HUES6 (cell line): ENCODE measurements around the gene FREM3.

ENCODE experiments used
- H3K27ac ChIP-seq: 2 replicates; pipeline ENCODE4 v1.7.0; 2013; ENCODE audit warnings: low read depth, mild to moderate bottlenecking, low read length, inconsistent platforms
- H3K27me3 ChIP-seq: 2 replicates; pipeline ENCODE4 v1.6.1; 2013; ENCODE audit warnings: low read length; ENCODE audit not compliant: control insufficient read depth, insufficient read depth
- H3K36me3 ChIP-seq: 2 replicates; pipeline ENCODE4 v1.6.1; 2013; ENCODE audit warnings: low read length; ENCODE audit not compliant: control insufficient read depth, insufficient read depth
- H3K4me1 ChIP-seq: 2 replicates; pipeline ENCODE4 v1.6.1; 2013; ENCODE audit warnings: low read length; ENCODE audit not compliant: control insufficient read depth, insufficient read depth
- H3K4me3 ChIP-seq: 2 replicates; pipeline ENCODE4 v1.5.1; 2013; ENCODE audit warnings: low read depth, low read length
- H3K9ac ChIP-seq: one replicate; pipeline ENCODE4 v1.6.1; 2013; ENCODE audit warnings: mild to moderate bottlenecking, low read length
- H3K9me3 ChIP-seq: 2 replicates; pipeline ENCODE4 v1.6.1; 2013; ENCODE audit warnings: low read depth, low read length; ENCODE audit not compliant: control insufficient read depth, insufficient read depth

The FREM3 gene

DNA sequence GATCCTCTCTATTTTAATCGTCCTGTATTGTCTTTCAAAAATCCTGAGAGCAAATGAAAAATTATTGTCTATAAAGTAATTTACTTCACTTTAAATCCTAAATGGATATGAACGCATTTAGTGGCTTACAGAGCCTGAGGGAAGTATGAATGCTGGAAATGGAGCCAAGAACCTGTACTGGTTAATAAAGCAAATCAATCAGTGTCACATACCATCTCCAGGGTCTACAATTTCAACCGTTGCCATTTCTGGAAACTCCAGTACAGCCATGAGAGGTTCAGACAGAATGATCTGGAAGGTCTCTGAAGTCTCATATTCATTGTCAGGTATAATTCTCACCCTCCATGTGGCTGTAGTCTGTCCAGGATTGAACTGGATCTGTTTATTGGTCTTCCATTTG, 76.6 kb downstream of the FREM3 start:
- Histone ChIP-seq H3K4me1 (no peaks in the 10 kb centered on the region), H3K27me3 (no peaks in the 10 kb centered on the region; the same call in 1 of the 2 replicates), H3K4me3 (no peak overlapping the region), H3K27ac (no peak overlapping the region), H3K9me3 (no peaks in the 10 kb centered on the region), H3K9ac (no peak overlapping the region), H3K36me3 (no peaks in the 10 kb centered on the region)

DNA sequence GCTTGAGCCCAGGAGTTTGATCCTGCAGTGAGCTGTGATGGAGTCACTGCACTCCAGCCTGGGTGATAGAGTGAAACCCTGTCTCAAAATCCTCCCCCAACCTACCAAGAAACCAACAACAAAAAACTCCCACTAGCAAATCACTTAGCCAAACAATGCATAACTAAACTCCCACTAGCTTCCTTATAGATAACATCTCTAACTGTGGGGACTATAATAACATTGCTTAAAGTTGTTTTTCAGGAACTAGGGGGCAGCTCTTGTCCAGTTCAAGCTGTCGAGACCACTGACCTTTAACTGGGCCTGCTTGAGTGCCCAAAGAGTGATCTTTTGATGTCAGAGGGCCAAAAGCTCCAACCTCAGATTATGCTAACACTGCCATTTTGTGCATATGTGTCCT, 81.7 kb downstream of the FREM3 start:
- no peaks in the 10 kb centered on the region for H3K36me3 ChIP-seq
- no peaks in the 10 kb centered on the region for H3K9me3 ChIP-seq
- H3K27ac ChIP-seq = no peak overlapping the region
- H3K4me1 ChIP-seq = no peaks in the 10 kb centered on the region
- no peak overlapping the region for H3K4me3 ChIP-seq
- no peaks in the 10 kb centered on the region for H3K27me3 ChIP-seq
- H3K9ac ChIP-seq = no peak overlapping the region

- no peaks in the 10 kb centered on the region for H3K4me1 ChIP-seq
- no peak overlapping the region for H3K27ac ChIP-seq
- H3K27me3 ChIP-seq = no peaks in the 10 kb centered on the region
- no peak overlapping the region for H3K4me3 ChIP-seq
- no peak overlapping the region for H3K9ac ChIP-seq
- no peaks in the 10 kb centered on the region for H3K36me3 ChIP-seq
- no peaks in the 10 kb centered on the region for H3K9me3 ChIP-seq
Measured at GRCh38 chr4:143617994-143618679, 82.3 kb downstream of the FREM3 start.

DNA sequence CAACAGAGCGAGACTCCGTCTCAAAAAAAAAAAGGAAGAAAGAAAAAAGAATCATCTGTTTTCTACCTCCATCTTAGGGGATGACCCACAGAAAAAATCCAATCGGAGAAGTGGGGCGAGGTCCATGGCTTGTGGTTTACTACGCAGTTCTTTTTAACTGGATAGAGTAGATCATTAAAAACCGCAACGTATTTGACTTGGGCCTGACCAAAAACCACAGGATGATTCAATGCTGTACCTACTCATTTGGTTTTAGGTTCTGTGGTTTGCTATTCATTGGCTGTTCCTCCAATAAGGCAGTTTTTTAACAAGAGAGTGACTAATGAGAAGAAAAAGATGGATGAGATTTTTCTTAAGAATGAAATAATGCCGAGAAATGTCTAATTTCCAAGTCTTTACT, 83.7 kb downstream of the FREM3 start:
- Histone ChIP-seq H3K9me3 (no peaks in the 10 kb centered on the region), H3K36me3 (no peaks in the 10 kb centered on the region), H3K4me1 (no peaks in the 10 kb centered on the region), H3K4me3 (no peak overlapping the region), H3K9ac (no peak overlapping the region), H3K27me3 (no peaks in the 10 kb centered on the region), H3K27ac (no peak overlapping the region)

GRCh38 chr4:143609492-143609891, 91.0 kb downstream of the FREM3 start:
- no peak overlapping the region for H3K9ac ChIP-seq
- no peaks in the 10 kb centered on the region for H3K4me1 ChIP-seq
- no peak overlapping the region for H3K4me3 ChIP-seq
- no peak overlapping the region for H3K27ac ChIP-seq
- peaks cover 3% of the 10 kb centered on the region; the same call in 1 of the 2 replicates for H3K9me3 ChIP-seq
- no peaks in the 10 kb centered on the region for H3K27me3 ChIP-seq
- H3K36me3 ChIP-seq = no peaks in the 10 kb centered on the region

GRCh38 chr4:143606480-143606879, 94.0 kb downstream of the FREM3 start:
- H3K9me3 ChIP-seq = peaks cover 3% of the 10 kb centered on the region; the same call in 1 of the 2 replicates
- H3K4me3 ChIP-seq = no peak overlapping the region
- H3K9ac ChIP-seq = no peak overlapping the region
- H3K4me1 ChIP-seq = no peaks in the 10 kb centered on the region
- no peak overlapping the region for H3K27ac ChIP-seq
- no peaks in the 10 kb centered on the region for H3K27me3 ChIP-seq
- no peaks in the 10 kb centered on the region for H3K36me3 ChIP-seq

- no peaks in the 10 kb centered on the region for H3K27me3 ChIP-seq
Measured at GRCh38 chr4:143599827-143600226, 100.6 kb downstream of the FREM3 start.

DNA sequence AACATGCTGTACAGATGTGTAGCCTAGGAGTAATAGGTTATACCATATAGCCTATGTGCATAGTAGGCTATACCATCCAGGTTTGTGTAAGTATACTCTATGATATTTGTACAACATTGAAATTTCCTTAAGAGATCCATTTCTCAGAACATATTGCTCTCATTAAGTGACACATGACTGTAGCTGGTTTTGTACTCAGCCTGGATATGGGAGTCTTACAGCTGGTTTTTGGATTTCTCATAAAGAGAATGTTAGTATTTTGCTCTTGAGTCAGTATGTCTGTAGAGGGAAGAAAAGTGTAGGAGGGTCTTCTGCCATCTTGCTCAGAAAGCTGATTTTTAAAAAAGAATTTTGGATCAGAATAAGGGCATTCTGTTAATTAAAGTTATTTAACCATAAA, 101.7 kb downstream of the FREM3 start:
- Histone ChIP-seq H3K4me1 (no peaks in the 10 kb centered on the region), H3K27ac (no peak overlapping the region), H3K4me3 (no peak overlapping the region), H3K9me3 (peaks cover 5% of the 10 kb centered on the region; the same call in 1 of the 2 replicates), H3K36me3 (no peaks in the 10 kb centered on the region), H3K27me3 (no peaks in the 10 kb centered on the region), H3K9ac (no peak overlapping the region)

More at GRCh38 chr4:143599827-143600226, 100.6 kb downstream of the FREM3 start:
- Histone ChIP-seq H3K27ac (no peak overlapping the region), H3K36me3 (no peaks in the 10 kb centered on the region), H3K9me3 (no peaks in the 10 kb centered on the region), H3K4me1 (no peaks in the 10 kb centered on the region), H3K9ac (no peak overlapping the region), H3K4me3 (no peak overlapping the region)

- no peaks in the 10 kb centered on the region for H3K36me3 ChIP-seq
- H3K9me3 ChIP-seq = peaks cover 7% of the 10 kb centered on the region; the same call in 1 of the 2 replicates
- no peaks in the 10 kb centered on the region for H3K27me3 ChIP-seq
- H3K4me1 ChIP-seq = no peaks in the 10 kb centered on the region
- no peak overlapping the region for H3K27ac ChIP-seq
- no peak overlapping the region for H3K4me3 ChIP-seq
- no peak overlapping the region for H3K9ac ChIP-seq
Measured at GRCh38 chr4:143597276-143597675, 103.2 kb downstream of the FREM3 start.

- H3K4me3 ChIP-seq = no peak overlapping the region
- H3K9ac ChIP-seq = no peak overlapping the region
- H3K27me3 ChIP-seq = no peaks in the 10 kb centered on the region
- no peaks in the 10 kb centered on the region for H3K36me3 ChIP-seq
- no peaks in the 10 kb centered on the region for H3K9me3 ChIP-seq
- no peaks in the 10 kb centered on the region for H3K4me1 ChIP-seq
- H3K27ac ChIP-seq = no peak overlapping the region
Measured at GRCh38 chr4:143587703-143588102, 112.8 kb downstream of the FREM3 start.

GRCh38 chr4:143586080-143586479, 114.4 kb downstream of the FREM3 start:
- Histone ChIP-seq H3K9ac (no peak overlapping the region), H3K4me3 (no peak overlapping the region), H3K4me1 (peaks cover 9% of the 10 kb centered on the region; the same call in 1 of the 2 replicates), H3K27me3 (no peaks in the 10 kb centered on the region), H3K36me3 (no peaks in the 10 kb centered on the region), H3K9me3 (no peaks in the 10 kb centered on the region), H3K27ac (no peak overlapping the region)
